Epithelial cell of esophagus (primary cell): ENCODE data around the gene SPPL2C.

Source experiments
- DNase-seq: peaks from one replicate; pipeline ENCODE4 v3.0.0; 2010; ENCODE audit warnings: low read depth
- H3K4me3 ChIP-seq: 2 replicates; pipeline ENCODE4 v1.5.1; 2011; ENCODE audit warnings: mild to moderate bottlenecking, low read length, control low read depth
- TF ChIP-seq, protein P1 (sequence below): IDR thresholded peaks from 2 replicates; pipeline ENCODE4 v1.5.1; 2011; ENCODE audit warnings: low read depth, mild to moderate bottlenecking, low read length, control low read depth, inconsistent platforms; ENCODE audit not compliant: insufficient read depth; ENCODE audit errors: missing control alignments

Gene SPPL2C

GRCh38 chr17:45837187-45837586 lies 7.5 kb upstream of the SPPL2C start:
- DNase-seq: no peak
- no peak overlapping the region for H3K4me3 ChIP-seq
- TF ChIP-seq, protein P1, sequence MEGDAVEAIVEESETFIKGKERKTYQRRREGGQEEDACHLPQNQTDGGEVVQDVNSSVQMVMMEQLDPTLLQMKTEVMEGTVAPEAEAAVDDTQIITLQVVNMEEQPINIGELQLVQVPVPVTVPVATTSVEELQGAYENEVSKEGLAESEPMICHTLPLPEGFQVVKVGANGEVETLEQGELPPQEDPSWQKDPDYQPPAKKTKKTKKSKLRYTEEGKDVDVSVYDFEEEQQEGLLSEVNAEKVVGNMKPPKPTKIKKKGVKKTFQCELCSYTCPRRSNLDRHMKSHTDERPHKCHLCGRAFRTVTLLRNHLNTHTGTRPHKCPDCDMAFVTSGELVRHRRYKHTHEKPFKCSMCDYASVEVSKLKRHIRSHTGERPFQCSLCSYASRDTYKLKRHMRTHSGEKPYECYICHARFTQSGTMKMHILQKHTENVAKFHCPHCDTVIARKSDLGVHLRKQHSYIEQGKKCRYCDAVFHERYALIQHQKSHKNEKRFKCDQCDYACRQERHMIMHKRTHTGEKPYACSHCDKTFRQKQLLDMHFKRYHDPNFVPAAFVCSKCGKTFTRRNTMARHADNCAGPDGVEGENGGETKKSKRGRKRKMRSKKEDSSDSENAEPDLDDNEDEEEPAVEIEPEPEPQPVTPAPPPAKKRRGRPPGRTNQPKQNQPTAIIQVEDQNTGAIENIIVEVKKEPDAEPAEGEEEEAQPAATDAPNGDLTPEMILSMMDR: no peak

GRCh38 chr17:45837603-45838002 lies 7.1 kb upstream of the SPPL2C start:
- H3K4me3 ChIP-seq: no peak overlapping the region
- TF ChIP-seq, protein P1: no peak
- DNase-seq: no peak

GRCh38 chr17:45838751-45839295 lies 5.9 kb upstream of the SPPL2C start:
- H3K4me3 ChIP-seq: no peak overlapping the region
- DNase-seq: no peak
- TF ChIP-seq, protein P1: no peak

DNA sequence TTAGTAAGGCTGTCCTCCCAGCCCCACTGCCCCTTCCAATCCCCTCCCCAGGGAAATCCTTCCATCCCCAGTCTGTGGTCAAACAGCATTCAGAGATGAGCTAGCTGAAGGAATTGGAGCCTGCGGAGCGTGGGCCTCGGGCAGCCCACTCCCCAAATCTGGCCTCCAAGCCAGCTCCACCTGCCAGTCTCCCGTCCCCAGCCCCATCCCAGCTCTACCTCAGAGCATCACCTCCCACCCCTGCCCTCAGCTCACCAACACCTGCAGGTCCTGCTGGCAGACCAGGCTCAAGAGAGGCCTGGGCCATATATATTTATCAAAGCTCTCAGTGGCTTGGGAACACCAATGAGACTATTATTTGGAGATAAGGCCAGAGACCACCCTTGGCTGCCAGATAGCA lies 5.2 kb upstream of the SPPL2C start:
- no peak overlapping the region for H3K4me3 ChIP-seq
- DNase-seq: no peak
- TF ChIP-seq, protein P1: no peak

DNA sequence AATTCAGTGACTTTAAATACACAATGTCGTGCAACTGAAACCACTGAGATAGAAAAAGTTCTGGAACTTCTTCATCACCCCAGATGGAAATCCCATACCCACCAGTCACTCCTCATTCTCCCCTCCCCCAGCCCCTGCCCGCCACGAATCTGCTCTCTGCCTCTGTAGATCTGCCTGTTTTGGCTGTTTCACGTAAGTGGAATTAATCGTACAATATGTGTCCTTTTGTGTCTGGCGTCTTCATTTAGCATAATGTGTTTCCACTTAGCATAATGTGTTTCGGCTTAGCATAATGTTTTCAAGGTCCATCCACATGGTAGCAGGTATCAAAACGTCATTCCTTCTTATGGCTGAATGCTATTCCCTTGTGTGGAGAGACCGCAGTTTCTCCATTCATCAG lies 3.5 kb upstream of the SPPL2C start:
- TF ChIP-seq, protein P1: no peak
- no peak for DNase-seq
- no peak overlapping the region for H3K4me3 ChIP-seq

- H3K4me3 ChIP-seq: no peak overlapping the region
- TF ChIP-seq, protein P1: no peak
- DNase-seq: peak; percentile 54
Measured at GRCh38 chr17:45841883-45842525, 2.7 kb upstream of the SPPL2C start.

DNA sequence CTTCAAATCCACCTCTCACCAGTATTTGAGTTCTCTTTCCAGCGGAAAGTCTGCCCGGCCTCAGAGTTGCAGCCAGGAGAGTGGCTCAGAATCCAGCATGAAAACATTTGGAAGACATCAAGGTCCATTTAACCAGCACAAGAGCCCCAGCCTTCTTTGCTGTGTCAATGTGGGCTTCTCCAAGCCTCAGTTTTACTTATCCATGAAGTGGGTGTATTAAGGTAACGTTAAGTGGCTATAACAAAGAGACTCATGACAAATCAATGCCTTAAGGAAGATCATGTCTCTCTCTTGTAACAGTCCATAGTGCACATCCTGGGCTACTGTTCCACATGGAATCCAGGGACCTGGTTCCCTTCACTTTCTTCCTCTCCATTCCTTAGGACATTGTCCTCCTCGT lies 959 bp upstream of the SPPL2C start:
- no peak overlapping the region for H3K4me3 ChIP-seq
- TF ChIP-seq, protein P1: no peak
- no peak for DNase-seq
